Endothelial cell of umbilical vein (primary cell): ENCODE results near the gene RPRML.

Experiments
- JUN ChIP-seq: IDR thresholded peaks from 2 replicates; pipeline ENCODE4 v1.6.1; 2011; ENCODE audit warnings: borderline replicate concordance, low read depth; ENCODE audit not compliant: insufficient read length, insufficient read depth
- MYC ChIP-seq: IDR thresholded peaks from one replicate; pipeline ENCODE4 v1.6.1; 2011; ENCODE audit warnings: mild to moderate bottlenecking, low read depth, low read length
- POLR2A ChIP-seq: IDR thresholded peaks from 2 replicates; pipeline ENCODE4 v1.6.1; 2012; ENCODE audit warnings: low read depth, mild to moderate bottlenecking, control low read depth, low read length
- TF ChIP-seq, protein P1 (sequence below), 2 donors: IDR thresholded peaks; 1 replicate in 1 of 2; 2 replicates in 1 of 2; pipeline ENCODE4 v1.5.1; 2011; ENCODE audit warnings: low read length in 2 of 2, mild to moderate bottlenecking in 2 of 2, moderate library complexity in 2 of 2, control low read depth in 1 of 2, inconsistent platforms in 1 of 2, low read depth in 1 of 2; ENCODE audit not compliant: insufficient read depth in 1 of 2; ENCODE audit errors: extremely low read depth in 1 of 2

DNA sequence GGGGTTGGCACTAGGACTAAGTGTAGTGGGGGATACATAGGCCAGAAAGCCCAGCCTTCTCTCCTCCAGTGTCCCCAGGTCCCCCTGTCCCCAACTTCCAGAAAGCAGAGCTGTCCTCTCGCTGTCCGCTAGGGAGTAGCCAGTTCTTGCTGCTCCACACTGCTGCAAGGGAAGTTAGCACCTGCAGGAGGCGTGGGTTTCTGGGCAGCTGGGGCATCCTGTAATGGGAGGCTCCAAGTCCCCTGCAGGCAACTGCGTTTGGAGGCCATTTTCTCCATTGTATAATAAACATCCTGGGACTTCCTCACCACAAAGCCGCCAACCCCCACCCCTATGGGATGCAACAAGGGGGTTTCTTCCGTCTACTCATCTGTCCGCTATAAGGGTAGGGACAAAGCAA, 1.7 kb downstream of the RPRML start:
- TF ChIP-seq, protein P1, sequence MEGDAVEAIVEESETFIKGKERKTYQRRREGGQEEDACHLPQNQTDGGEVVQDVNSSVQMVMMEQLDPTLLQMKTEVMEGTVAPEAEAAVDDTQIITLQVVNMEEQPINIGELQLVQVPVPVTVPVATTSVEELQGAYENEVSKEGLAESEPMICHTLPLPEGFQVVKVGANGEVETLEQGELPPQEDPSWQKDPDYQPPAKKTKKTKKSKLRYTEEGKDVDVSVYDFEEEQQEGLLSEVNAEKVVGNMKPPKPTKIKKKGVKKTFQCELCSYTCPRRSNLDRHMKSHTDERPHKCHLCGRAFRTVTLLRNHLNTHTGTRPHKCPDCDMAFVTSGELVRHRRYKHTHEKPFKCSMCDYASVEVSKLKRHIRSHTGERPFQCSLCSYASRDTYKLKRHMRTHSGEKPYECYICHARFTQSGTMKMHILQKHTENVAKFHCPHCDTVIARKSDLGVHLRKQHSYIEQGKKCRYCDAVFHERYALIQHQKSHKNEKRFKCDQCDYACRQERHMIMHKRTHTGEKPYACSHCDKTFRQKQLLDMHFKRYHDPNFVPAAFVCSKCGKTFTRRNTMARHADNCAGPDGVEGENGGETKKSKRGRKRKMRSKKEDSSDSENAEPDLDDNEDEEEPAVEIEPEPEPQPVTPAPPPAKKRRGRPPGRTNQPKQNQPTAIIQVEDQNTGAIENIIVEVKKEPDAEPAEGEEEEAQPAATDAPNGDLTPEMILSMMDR (IDR thresholded peaks at IDR 0.05; ENCODE audit: extremely low read depth in 1 of 2, insufficient read depth in 1 of 2, low read depth in 1 of 2, low read length in 2 of 2) = peak in 1 of 2 donors; percentile 23
- no peak for TF ChIP-seq POLR2A
- no peak for TF ChIP-seq MYC
- TF ChIP-seq JUN = no peak
